ENCODE results near the gene SPNS1. TPM values are rescaled to one million over a fixed set of nuclear protein-coding genes. Genes with fewer than 3 reads are reported as not detected.

SPNS1 gene
- total RNA-seq, 4 donors from 2014 or later: 17.6 to 25.6 (median 20.2) TPM

DNA sequence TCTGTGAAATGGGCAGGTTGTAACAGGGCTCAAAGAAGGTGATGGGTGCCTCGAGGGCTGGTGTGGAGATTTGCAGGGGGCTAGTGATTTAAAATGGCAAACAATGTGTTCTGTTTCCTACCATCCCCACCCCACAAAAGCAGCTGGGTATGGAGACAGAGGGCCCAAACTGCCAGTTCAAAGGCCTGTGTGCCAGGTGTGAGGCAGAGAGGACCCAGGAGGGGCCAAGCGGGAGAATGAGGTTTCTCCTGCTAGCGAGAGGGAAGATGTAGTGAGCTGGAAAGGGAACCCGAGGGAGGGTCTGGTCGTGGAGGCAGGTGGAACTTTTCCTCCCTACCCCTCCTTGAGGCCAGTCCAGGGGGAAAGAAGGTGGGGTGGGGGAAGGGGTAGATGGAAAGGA lies 49.7 kb downstream of the SPNS1 start:
- H3K9me3 ChIP-seq: no peaks in the 10 kb centered on the region
- ATAC-seq: no peak
- peaks cover 63% of the 10 kb centered on the region for H3K27me3 ChIP-seq
- H3K4me1 ChIP-seq: no peaks in the 10 kb centered on the region
- H3K27ac ChIP-seq: no peak overlapping the region
- no peak overlapping the region for H3K4me3 ChIP-seq
- TF ChIP-seq, protein P1, sequence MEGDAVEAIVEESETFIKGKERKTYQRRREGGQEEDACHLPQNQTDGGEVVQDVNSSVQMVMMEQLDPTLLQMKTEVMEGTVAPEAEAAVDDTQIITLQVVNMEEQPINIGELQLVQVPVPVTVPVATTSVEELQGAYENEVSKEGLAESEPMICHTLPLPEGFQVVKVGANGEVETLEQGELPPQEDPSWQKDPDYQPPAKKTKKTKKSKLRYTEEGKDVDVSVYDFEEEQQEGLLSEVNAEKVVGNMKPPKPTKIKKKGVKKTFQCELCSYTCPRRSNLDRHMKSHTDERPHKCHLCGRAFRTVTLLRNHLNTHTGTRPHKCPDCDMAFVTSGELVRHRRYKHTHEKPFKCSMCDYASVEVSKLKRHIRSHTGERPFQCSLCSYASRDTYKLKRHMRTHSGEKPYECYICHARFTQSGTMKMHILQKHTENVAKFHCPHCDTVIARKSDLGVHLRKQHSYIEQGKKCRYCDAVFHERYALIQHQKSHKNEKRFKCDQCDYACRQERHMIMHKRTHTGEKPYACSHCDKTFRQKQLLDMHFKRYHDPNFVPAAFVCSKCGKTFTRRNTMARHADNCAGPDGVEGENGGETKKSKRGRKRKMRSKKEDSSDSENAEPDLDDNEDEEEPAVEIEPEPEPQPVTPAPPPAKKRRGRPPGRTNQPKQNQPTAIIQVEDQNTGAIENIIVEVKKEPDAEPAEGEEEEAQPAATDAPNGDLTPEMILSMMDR (IDR thresholded peaks at IDR 0.05): no peak
- TF ChIP-seq POLR2A (IDR thresholded peaks at IDR 0.05) (no peak), POLR2AphosphoS5 (IDR thresholded peaks at IDR 0.05) (no peak), EP300 (IDR thresholded peaks at IDR 0.05) (no peak)
- no peaks in the 10 kb centered on the region for H3K36me3 ChIP-seq
- 44% methylated on average over 4 of the region's 5 CpGs; no CpG with 5 or more reads in 1 of the 2 donors for WGBS, 2 donors (ENCODE audit: low coverage in 1 of 2)

DNA sequence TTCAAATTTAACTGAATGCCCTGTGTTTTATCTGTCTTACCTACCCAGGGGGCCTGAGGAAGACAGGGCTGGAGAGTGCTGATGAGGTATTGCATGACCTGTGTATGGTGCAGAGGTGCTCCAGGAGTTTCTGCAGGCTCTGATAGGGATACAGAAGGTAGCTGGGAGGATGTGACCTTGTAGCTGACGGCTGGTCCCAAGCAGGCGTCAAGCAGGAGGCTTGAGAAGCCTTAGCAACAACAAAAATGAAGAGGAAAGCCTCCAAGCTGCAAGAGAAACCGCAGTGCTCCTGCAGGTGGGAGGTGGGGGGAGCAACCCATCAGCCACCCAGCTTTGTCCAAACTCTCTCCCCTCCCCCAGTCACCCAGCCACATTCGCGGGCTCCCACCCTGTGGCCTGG lies 50.6 kb downstream of the SPNS1 start:
- H3K27me3 ChIP-seq: peaks cover 62% of the 10 kb centered on the region
- H3K9me3 ChIP-seq: no peaks in the 10 kb centered on the region
- H3K4me1 ChIP-seq: no peaks in the 10 kb centered on the region
- ATAC-seq: no peak
- no peaks in the 10 kb centered on the region for H3K36me3 ChIP-seq
- TF ChIP-seq POLR2AphosphoS5 (IDR thresholded peaks at IDR 0.05) (no peak), POLR2A (IDR thresholded peaks at IDR 0.05) (no peak), EP300 (IDR thresholded peaks at IDR 0.05) (no peak)
- TF ChIP-seq, protein P1 (IDR thresholded peaks at IDR 0.05): no peak
- H3K4me3 ChIP-seq: no peak overlapping the region
- H3K27ac ChIP-seq: no peak overlapping the region
- 33 to 48% methylated on average over 3 of the region's 5 CpGs for WGBS, 2 donors (ENCODE audit: low coverage in 1 of 2)

DNA sequence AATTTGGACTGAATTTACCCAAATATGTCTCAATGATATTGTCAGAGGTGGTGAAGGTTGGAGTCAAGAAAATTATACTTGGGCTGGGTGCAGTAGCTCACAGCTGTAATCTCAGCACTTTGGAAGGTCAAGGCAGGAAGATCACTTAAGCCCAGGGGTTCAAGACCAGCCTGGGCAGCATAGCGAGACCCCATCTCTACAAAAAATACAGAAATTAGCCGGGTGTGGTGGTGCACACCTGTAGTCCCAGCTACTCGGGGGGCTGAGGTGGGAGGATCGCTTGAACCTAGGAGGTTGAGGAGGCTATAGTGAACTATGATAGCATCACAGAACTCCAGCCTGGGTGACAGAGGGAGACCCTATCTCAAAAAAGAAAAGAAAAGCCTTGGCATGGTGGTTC lies 51.2 kb downstream of the SPNS1 start:
- H3K36me3 ChIP-seq: no peaks in the 10 kb centered on the region
- no peak for TF ChIP-seq POLR2AphosphoS5 (IDR thresholded peaks at IDR 0.05)
- TF ChIP-seq, protein P1 (IDR thresholded peaks at IDR 0.05): no peak
- TF ChIP-seq POLR2A (IDR thresholded peaks at IDR 0.05): no peak
- no peak for TF ChIP-seq EP300 (IDR thresholded peaks at IDR 0.05)
- WGBS, 2 donors (ENCODE audit: low coverage in 1 of 2): 87 to 100% methylated on average over 3 of the region's 4 CpGs
- H3K4me3 ChIP-seq: no peak overlapping the region
- no peaks in the 10 kb centered on the region for H3K4me1 ChIP-seq
- ATAC-seq: no peak
- no peaks in the 10 kb centered on the region for H3K9me3 ChIP-seq
- H3K27ac ChIP-seq: no peak overlapping the region
- peaks cover 62% of the 10 kb centered on the region for H3K27me3 ChIP-seq

DNA sequence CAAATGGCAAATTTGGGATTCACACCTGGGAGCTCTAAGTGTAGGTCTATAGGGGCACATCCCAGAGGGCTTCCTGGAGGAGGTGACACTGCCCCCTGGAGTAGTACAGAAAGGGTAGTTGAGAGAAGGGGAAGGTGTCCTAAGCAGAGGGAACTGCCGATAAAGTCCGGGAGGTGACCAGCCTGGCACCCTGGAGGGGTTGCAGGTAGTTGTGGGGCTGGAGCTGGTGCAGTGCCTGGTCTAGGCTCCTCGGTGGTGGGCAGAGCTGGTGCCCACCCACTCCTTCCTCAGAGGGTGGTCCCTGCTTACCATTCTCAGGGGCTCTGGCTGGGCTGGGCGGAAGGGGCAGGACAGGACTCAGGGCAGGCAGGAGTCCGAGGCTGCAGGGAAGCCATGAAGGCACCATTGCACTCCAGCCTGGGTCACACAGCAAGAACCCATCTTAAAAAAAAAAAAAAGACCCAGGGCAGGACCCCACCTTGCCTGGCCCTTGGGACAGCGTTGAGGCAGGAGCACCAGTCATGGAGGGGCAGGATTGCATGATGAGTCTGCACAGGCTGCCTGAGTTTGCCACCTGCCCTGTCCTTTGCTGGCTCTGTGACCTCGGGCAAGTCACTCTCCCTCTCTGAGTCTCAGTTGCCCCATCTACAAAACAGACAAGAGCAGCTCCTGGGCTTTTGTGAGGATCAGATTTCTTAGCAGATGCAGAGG lies 54.0 kb downstream of the SPNS1 start:
- H3K4me3 ChIP-seq: no peak overlapping the region
- no peak for ATAC-seq
- TF ChIP-seq POLR2A (IDR thresholded peaks at IDR 0.05) (no peak), POLR2AphosphoS5 (IDR thresholded peaks at IDR 0.05) (no peak), EP300 (IDR thresholded peaks at IDR 0.05) (no peak)
- TF ChIP-seq, protein P1 (IDR thresholded peaks at IDR 0.05): no peak
- no peak overlapping the region for H3K27ac ChIP-seq
- H3K4me1 ChIP-seq: no peaks in the 10 kb centered on the region
- no peaks in the 10 kb centered on the region for H3K9me3 ChIP-seq
- 60 to 75% methylated on average over 2 to 4 of the region's 7 CpGs for WGBS, 2 donors (ENCODE audit: low coverage in 1 of 2)
- no peaks in the 10 kb centered on the region for H3K36me3 ChIP-seq
- H3K27me3 ChIP-seq: peaks cover 41% of the 10 kb centered on the region
